NB4 (cell line): ENCODE data around the gene COPS6.

ENCODE experiments used
- POLR2A ChIP-seq: IDR thresholded peaks from 2 replicates; pipeline ENCODE4 v1.6.1; 2011; ENCODE audit warnings: mild to moderate bottlenecking; ENCODE audit not compliant: insufficient read length; ENCODE audit errors: extremely low read depth
- TF ChIP-seq, protein P1 (sequence below): IDR thresholded peaks from one replicate; pipeline ENCODE4 v1.5.1; 2012; ENCODE audit warnings: low read depth, low read length

DNA sequence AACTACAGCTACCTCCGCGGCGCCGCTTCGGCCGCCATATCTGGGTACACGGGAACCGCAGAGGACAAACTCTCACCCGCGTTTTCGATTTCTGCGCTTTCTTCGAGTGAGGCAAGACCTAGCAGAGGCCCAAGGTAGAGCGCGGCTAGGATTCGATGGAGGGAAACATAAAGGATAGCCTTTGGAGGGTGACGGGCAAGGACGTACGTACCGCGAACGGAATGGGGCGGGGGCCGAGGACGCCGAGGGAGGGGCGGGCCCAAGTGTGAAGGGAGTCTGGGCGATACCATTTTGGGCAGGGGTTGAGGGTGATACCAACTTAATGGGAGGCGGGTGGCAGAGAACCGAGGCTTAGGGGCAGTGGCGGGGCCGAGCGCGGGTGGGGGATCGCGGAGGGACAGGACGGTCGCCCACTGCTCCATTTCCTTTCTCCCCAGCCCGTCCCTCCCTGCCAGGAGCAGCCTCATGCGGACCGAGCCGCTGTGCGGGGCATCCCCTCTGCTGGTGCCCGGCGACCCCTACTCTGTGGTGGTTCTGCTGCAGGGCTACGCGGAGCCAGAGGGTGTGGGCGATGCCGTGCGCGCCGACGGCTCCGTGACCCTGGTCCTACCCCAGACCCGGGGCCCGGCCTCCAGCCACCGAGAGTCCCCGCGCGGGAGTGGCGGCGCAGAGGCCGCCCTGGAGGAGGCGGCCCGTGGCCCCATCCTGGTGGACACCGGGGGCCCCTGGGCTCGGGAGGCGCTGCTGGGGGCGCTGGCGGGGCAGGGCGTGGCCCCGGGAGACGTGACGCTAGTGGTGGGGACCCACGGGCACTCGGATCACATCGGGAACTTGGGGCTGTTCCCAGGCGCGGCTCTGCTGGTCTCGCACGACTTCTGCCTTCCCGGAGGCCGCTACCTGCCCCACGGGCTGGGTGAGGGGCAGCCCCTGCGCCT is 38.4 kb downstream of the COPS6 start, which contains the start of gene MBLAC1:
- TF ChIP-seq, protein P1, sequence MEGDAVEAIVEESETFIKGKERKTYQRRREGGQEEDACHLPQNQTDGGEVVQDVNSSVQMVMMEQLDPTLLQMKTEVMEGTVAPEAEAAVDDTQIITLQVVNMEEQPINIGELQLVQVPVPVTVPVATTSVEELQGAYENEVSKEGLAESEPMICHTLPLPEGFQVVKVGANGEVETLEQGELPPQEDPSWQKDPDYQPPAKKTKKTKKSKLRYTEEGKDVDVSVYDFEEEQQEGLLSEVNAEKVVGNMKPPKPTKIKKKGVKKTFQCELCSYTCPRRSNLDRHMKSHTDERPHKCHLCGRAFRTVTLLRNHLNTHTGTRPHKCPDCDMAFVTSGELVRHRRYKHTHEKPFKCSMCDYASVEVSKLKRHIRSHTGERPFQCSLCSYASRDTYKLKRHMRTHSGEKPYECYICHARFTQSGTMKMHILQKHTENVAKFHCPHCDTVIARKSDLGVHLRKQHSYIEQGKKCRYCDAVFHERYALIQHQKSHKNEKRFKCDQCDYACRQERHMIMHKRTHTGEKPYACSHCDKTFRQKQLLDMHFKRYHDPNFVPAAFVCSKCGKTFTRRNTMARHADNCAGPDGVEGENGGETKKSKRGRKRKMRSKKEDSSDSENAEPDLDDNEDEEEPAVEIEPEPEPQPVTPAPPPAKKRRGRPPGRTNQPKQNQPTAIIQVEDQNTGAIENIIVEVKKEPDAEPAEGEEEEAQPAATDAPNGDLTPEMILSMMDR: no peak
- peak; percentile 90 for TF ChIP-seq POLR2A
